GM12874 (cell line): ENCODE measurements around the gene CRACR2B.

Experiments
- CTCF ChIP-seq: IDR thresholded peaks from 2 replicates; pipeline ENCODE4 v1.5.1; 2011; ENCODE audit warnings: low read depth, mild to moderate bottlenecking, control low read depth, low read length, moderate library complexity; ENCODE audit not compliant: insufficient read depth

The CRACR2B gene

GRCh38 chr11:796565-797295, 31.0 kb upstream of the CRACR2B start:
- TF ChIP-seq CTCF = no peak

GRCh38 chr11:797296-798092, 30.2 kb upstream of the CRACR2B start:
- no peak for TF ChIP-seq CTCF

- peak; percentile 86 for TF ChIP-seq CTCF
Observed at GRCh38 chr11:798093-798713, 29.5 kb upstream of the CRACR2B start, which contains the start of gene SLC25A22. TSS of gene SLC25A22 (minus strand) at chr11:798281. CDS start at chr11:795006, 3,275 bp downstream.

- no peak for TF ChIP-seq CTCF
Observed at GRCh38 chr11:799641-800316, 27.9 kb upstream of the CRACR2B start.

- TF ChIP-seq CTCF = no peak
Observed at GRCh38 chr11:800473-800872, 27.2 kb upstream of the CRACR2B start.

GRCh38 chr11:801097-801780, 26.5 kb upstream of the CRACR2B start:
- no peak for TF ChIP-seq CTCF
